Measurements from ENCODE around the gene TRAPPC12.

The TRAPPC12 gene

DNA sequence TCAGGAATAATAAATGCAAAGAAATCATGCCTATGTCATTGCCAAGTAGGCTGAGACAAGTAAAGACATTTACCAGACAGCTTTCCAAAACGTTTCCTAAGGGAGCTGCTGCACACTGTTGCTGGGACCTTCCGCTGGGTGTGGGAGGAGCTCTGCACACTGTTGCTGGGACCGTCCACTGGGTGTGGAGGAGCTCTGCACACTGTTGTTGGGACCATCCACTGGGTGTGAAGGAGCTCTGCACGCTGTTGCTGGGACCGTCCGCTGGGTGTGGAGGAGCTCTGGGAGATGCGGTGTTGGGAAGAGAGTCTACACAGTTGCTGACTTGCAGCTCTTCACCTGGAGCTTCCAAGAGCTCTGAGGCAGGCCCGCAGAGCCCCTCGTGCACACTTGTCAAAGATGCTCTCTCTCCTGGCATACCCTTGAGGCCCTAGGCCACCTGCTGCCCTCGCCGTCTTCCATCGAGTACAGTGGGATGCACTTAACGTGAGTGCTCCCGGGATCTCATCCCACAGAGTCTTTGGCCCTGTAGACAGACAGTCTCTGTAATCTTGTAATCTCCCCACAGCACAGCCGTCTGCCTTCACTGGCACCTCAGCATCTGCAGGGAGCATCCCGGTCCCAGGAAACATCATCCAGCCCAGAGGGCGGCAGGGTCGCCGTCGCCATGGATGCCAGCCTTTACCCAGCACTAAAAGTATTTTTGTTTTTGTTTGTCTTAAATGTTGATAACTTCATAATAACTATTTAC is 51.4 kb downstream of the TRAPPC12 start:
- Histone ChIP-seq H3K18ac (ENCODE audit: low read depth in 1 of 2, low read length in 2 of 2) (no peak overlapping the region), H2AK5ac (ENCODE audit: low read length, severe bottlenecking) (no peak overlapping the region), H3K4ac (ENCODE audit: low read depth in 1 of 2, low read length in 2 of 2) (no peak overlapping the region), H2BK15ac (ENCODE audit: low read depth, poor library complexity, severe bottlenecking) (no peak overlapping the region), H3K4me1 (ENCODE audit: control insufficient read depth, insufficient read depth, low read depth, low read length) (no peaks in the 10 kb centered on the region), H4K91ac (ENCODE audit: low read length) (peak overlapping the region; percentile 21), H3K4me2 (ENCODE audit: low read length, poor library complexity, severe bottlenecking) (no peak overlapping the region), H2BK120ac (ENCODE audit: low read depth, low read length) (no peak overlapping the region), H3K27ac (ENCODE audit: low read length, poor library complexity, severe bottlenecking) (no peak overlapping the region), H3K4me3 (ENCODE audit: insufficient read depth in 1 of 2, low read depth in 1 of 2, low read length in 2 of 2) (peak overlapping the region in 1 of 2 experiments; percentile 27), H3K36me3 (ENCODE audit: control insufficient read depth in 1 of 2, insufficient read depth in 2 of 2, low read depth in 1 of 2, low read length in 2 of 2) (peaks cover 37 to 88% of the 10 kb centered on the region in 2 experiments), H3K9ac (ENCODE audit: low read length) (no peak overlapping the region), H2BK5ac (ENCODE audit: low read depth, low read length, poor library complexity, severe bottlenecking) (no peak overlapping the region), H3K27me3 (ENCODE audit: control insufficient read depth in 1 of 2, insufficient read depth in 1 of 2, low read length in 2 of 2) (no peaks in the 10 kb centered on the region), H3K14ac (ENCODE audit: low read length in 2 of 2) (no peak overlapping the region), H2BK12ac (ENCODE audit: low read length in 2 of 2) (no peak overlapping the region), H4K8ac (ENCODE audit: low read length) (peak overlapping the region; percentile 48), H3K9me3 (ENCODE audit: control insufficient read depth, low read length) (no peaks in the 10 kb centered on the region), H3K79me1 (replicated peaks; ENCODE audit: low read length, poor library complexity, severe bottlenecking) (peaks cover 19% of the 10 kb centered on the region), H3K23ac (ENCODE audit: low read length in 2 of 2) (no peak overlapping the region), H2AFZ (ENCODE audit: low read depth, low read length) (no peak overlapping the region)
- DNase-seq: no peak
- WGBS: 94% methylated on average over 15 of the region's 20 CpGs

DNA sequence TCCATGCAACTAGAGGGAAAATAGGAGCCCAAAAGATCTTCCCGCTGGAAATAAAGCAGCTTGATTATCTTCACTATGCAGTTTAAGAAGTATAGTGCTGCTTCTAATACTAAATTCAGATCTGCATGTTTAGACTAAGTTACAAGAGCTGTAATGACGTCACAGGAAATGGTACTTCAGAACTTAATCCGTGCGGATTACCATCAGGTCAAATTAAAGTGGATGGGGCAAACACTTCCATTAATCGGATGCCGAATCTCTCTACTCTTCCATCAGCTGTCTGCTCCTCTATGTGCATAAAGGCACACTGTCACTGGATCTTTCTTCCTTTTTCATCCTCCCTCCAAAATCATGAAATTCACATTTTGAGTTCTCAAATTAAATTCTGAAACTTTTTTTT is 52.6 kb downstream of the TRAPPC12 start:
- Histone ChIP-seq H2AFZ (ENCODE audit: low read depth, low read length) (no peak overlapping the region), H3K27me3 (ENCODE audit: control insufficient read depth in 1 of 2, insufficient read depth in 1 of 2, low read length in 2 of 2) (no peaks in the 10 kb centered on the region), H3K23ac (ENCODE audit: low read length in 2 of 2) (no peak overlapping the region), H3K4me1 (ENCODE audit: control insufficient read depth, insufficient read depth, low read depth, low read length) (no peaks in the 10 kb centered on the region), H3K9ac (ENCODE audit: low read length) (no peak overlapping the region), H3K4me2 (ENCODE audit: low read length, poor library complexity, severe bottlenecking) (no peak overlapping the region), H4K91ac (ENCODE audit: low read length) (no peak overlapping the region), H3K14ac (ENCODE audit: low read length in 2 of 2) (no peak overlapping the region), H2BK5ac (ENCODE audit: low read depth, low read length, poor library complexity, severe bottlenecking) (no peak overlapping the region), H2BK120ac (ENCODE audit: low read depth, low read length) (no peak overlapping the region), H2BK15ac (ENCODE audit: low read depth, poor library complexity, severe bottlenecking) (no peak overlapping the region), H2AK5ac (ENCODE audit: low read length, severe bottlenecking) (no peak overlapping the region), H3K79me1 (replicated peaks; ENCODE audit: low read length, poor library complexity, severe bottlenecking) (peaks cover 15% of the 10 kb centered on the region), H4K8ac (ENCODE audit: low read length) (no peak overlapping the region), H3K36me3 (ENCODE audit: control insufficient read depth in 1 of 2, insufficient read depth in 2 of 2, low read depth in 1 of 2, low read length in 2 of 2) (peaks cover 31 to 77% of the 10 kb centered on the region in 2 experiments), H3K18ac (ENCODE audit: low read depth in 1 of 2, low read length in 2 of 2) (no peak overlapping the region), H3K9me3 (ENCODE audit: control insufficient read depth, low read length) (no peaks in the 10 kb centered on the region), H3K4ac (ENCODE audit: low read depth in 1 of 2, low read length in 2 of 2) (no peak overlapping the region), H3K27ac (ENCODE audit: low read length, poor library complexity, severe bottlenecking) (no peak overlapping the region), H3K4me3 (ENCODE audit: insufficient read depth in 1 of 2, low read depth in 1 of 2, low read length in 2 of 2) (no peak overlapping the region), H2BK12ac (ENCODE audit: low read length in 2 of 2) (no peak overlapping the region)
- DNase-seq: peak; percentile 74
- WGBS: 21% methylated on average over 5 of the region's 6 CpGs

GRCh38 chr2:3432693-3433338 is 53.3 kb downstream of the TRAPPC12 start:
- H3K79me1 ChIP-seq (replicated peaks; ENCODE audit: low read length, poor library complexity, severe bottlenecking): peaks cover 13% of the 10 kb centered on the region
- no peak overlapping the region for H4K91ac ChIP-seq (ENCODE audit: low read length)
- peaks cover 31 to 70% of the 10 kb centered on the region in 2 experiments for H3K36me3 ChIP-seq (ENCODE audit: control insufficient read depth in 1 of 2, insufficient read depth in 2 of 2, low read depth in 1 of 2, low read length in 2 of 2)
- no peak overlapping the region for H2BK15ac ChIP-seq (ENCODE audit: low read depth, poor library complexity, severe bottlenecking)
- H2BK120ac ChIP-seq (ENCODE audit: low read depth, low read length): no peak overlapping the region
- no peak overlapping the region for H3K4me3 ChIP-seq (ENCODE audit: insufficient read depth in 1 of 2, low read depth in 1 of 2, low read length in 2 of 2)
- no peak for DNase-seq
- WGBS: 92% methylated on average over 8 of the region's 10 CpGs
- H3K4me1 ChIP-seq (ENCODE audit: control insufficient read depth, insufficient read depth, low read depth, low read length): no peaks in the 10 kb centered on the region
- H3K23ac ChIP-seq (ENCODE audit: low read length in 2 of 2): no peak overlapping the region
- no peak overlapping the region for H4K8ac ChIP-seq (ENCODE audit: low read length)
- no peak overlapping the region for H3K4me2 ChIP-seq (ENCODE audit: low read length, poor library complexity, severe bottlenecking)
- no peaks in the 10 kb centered on the region for H3K27me3 ChIP-seq (ENCODE audit: control insufficient read depth in 1 of 2, insufficient read depth in 1 of 2, low read length in 2 of 2)
- H2BK12ac ChIP-seq (ENCODE audit: low read length in 2 of 2): no peak overlapping the region
- H3K14ac ChIP-seq (ENCODE audit: low read length in 2 of 2): no peak overlapping the region
- no peak overlapping the region for H3K27ac ChIP-seq (ENCODE audit: low read length, poor library complexity, severe bottlenecking)
- H3K9ac ChIP-seq (ENCODE audit: low read length): no peak overlapping the region
- no peak overlapping the region for H3K4ac ChIP-seq (ENCODE audit: low read depth in 1 of 2, low read length in 2 of 2)
- H3K18ac ChIP-seq (ENCODE audit: low read depth in 1 of 2, low read length in 2 of 2): no peak overlapping the region
- H2AK5ac ChIP-seq (ENCODE audit: low read length, severe bottlenecking): no peak overlapping the region
- H3K9me3 ChIP-seq (ENCODE audit: control insufficient read depth, low read length): no peaks in the 10 kb centered on the region
- no peak overlapping the region for H2BK5ac ChIP-seq (ENCODE audit: low read depth, low read length, poor library complexity, severe bottlenecking)
- no peak overlapping the region for H2AFZ ChIP-seq (ENCODE audit: low read depth, low read length)

- H3K4ac ChIP-seq (ENCODE audit: low read depth in 1 of 2, low read length in 2 of 2): no peak overlapping the region
- no peak overlapping the region for H3K14ac ChIP-seq (ENCODE audit: low read length in 2 of 2)
- no peak overlapping the region for H3K27ac ChIP-seq (ENCODE audit: low read length, poor library complexity, severe bottlenecking)
- H2AFZ ChIP-seq (ENCODE audit: low read depth, low read length): no peak overlapping the region
- H3K36me3 ChIP-seq (ENCODE audit: control insufficient read depth in 1 of 2, insufficient read depth in 2 of 2, low read depth in 1 of 2, low read length in 2 of 2): peaks cover 31 to 65% of the 10 kb centered on the region in 2 experiments
- no peak overlapping the region for H4K91ac ChIP-seq (ENCODE audit: low read length)
- H3K18ac ChIP-seq (ENCODE audit: low read depth in 1 of 2, low read length in 2 of 2): no peak overlapping the region
- no peaks in the 10 kb centered on the region for H3K9me3 ChIP-seq (ENCODE audit: control insufficient read depth, low read length)
- no peak overlapping the region for H4K8ac ChIP-seq (ENCODE audit: low read length)
- H2BK15ac ChIP-seq (ENCODE audit: low read depth, poor library complexity, severe bottlenecking): no peak overlapping the region
- H3K4me2 ChIP-seq (ENCODE audit: low read length, poor library complexity, severe bottlenecking): no peak overlapping the region
- H2BK12ac ChIP-seq (ENCODE audit: low read length in 2 of 2): no peak overlapping the region
- H2BK120ac ChIP-seq (ENCODE audit: low read depth, low read length): no peak overlapping the region
- no peak for DNase-seq
- no peak overlapping the region for H3K9ac ChIP-seq (ENCODE audit: low read length)
- no peaks in the 10 kb centered on the region for H3K4me1 ChIP-seq (ENCODE audit: control insufficient read depth, insufficient read depth, low read depth, low read length)
- no peak overlapping the region for H3K4me3 ChIP-seq (ENCODE audit: insufficient read depth in 1 of 2, low read depth in 1 of 2, low read length in 2 of 2)
- no peaks in the 10 kb centered on the region for H3K27me3 ChIP-seq (ENCODE audit: control insufficient read depth in 1 of 2, insufficient read depth in 1 of 2, low read length in 2 of 2)
- no peak overlapping the region for H2AK5ac ChIP-seq (ENCODE audit: low read length, severe bottlenecking)
- H3K23ac ChIP-seq (ENCODE audit: low read length in 2 of 2): no peak overlapping the region
- no peak overlapping the region for H2BK5ac ChIP-seq (ENCODE audit: low read depth, low read length, poor library complexity, severe bottlenecking)
- peaks cover 13% of the 10 kb centered on the region for H3K79me1 ChIP-seq (replicated peaks; ENCODE audit: low read length, poor library complexity, severe bottlenecking)
- 95% methylated on average over 6 of the region's 8 CpGs for WGBS
Observed at GRCh38 chr2:3433339-3433699, 53.8 kb downstream of the TRAPPC12 start.

Data from mesenchymal stem cell (in vitro differentiated cells and primary cell).